ENCODE results near the gene TFDP1.

- TF ChIP-seq CTCF (IDR thresholded peaks at IDR 0.05) (no peak), POLR2AphosphoS5 (IDR thresholded peaks at IDR 0.05) (no peak)
Measured at GRCh38 chr13:113637262-113638160, 53.0 kb downstream of the TFDP1 start.

All from transverse colon (tissue), 4 donors.